ENCODE measurements around the gene FAM13B.

DNA sequence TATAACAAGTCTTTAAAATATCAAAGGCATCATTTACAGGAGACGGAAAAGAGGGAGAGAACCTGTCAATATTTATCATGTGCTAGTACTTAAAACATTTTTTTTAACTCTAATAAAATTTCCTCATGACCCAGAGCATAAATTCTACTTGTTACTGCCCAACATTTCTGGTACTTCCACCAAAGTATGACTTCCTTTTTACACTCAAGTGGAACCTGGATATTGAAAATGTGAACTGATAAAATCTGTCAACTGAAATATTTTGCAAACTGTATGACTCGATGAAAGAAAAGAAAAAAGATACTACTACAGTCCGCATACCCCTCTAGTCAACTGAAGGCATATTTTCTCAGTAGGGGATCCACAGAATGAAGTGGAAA is 37.1 kb downstream of the FAM13B start:
- TF ChIP-seq POLR2A (IDR thresholded peaks at IDR 0.05; ENCODE audit: borderline replicate concordance, extremely low read depth, insufficient read depth, insufficient read length) (no peak), POLR2AphosphoS5 (IDR thresholded peaks at IDR 0.05; ENCODE audit: low read depth, low read length) (no peak)
- TF ChIP-seq, protein P1, sequence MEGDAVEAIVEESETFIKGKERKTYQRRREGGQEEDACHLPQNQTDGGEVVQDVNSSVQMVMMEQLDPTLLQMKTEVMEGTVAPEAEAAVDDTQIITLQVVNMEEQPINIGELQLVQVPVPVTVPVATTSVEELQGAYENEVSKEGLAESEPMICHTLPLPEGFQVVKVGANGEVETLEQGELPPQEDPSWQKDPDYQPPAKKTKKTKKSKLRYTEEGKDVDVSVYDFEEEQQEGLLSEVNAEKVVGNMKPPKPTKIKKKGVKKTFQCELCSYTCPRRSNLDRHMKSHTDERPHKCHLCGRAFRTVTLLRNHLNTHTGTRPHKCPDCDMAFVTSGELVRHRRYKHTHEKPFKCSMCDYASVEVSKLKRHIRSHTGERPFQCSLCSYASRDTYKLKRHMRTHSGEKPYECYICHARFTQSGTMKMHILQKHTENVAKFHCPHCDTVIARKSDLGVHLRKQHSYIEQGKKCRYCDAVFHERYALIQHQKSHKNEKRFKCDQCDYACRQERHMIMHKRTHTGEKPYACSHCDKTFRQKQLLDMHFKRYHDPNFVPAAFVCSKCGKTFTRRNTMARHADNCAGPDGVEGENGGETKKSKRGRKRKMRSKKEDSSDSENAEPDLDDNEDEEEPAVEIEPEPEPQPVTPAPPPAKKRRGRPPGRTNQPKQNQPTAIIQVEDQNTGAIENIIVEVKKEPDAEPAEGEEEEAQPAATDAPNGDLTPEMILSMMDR (IDR thresholded peaks at IDR 0.05 in 2 of 3, conservative IDR thresholded peaks at IDR 0.05 in 1 of 3; ENCODE audit: borderline replicate concordance in 1 of 3, insufficient read depth in 1 of 3, low read depth in 2 of 3, low read length in 2 of 3), result no peak
